ENCODE measurements around the gene IL17B. TPM values are rescaled to one million over a fixed set of nuclear protein-coding genes. Genes with fewer than 3 reads are reported as not detected.

Gene IL17B
- total and polyA plus RNA-seq, 9 of the 15 experiments (the other 6 are each of a cell fraction or from before 2014, with no cell fraction given), result 0.28 to 2.6 (median 0.53) TPM; not detected in 2

DNA sequence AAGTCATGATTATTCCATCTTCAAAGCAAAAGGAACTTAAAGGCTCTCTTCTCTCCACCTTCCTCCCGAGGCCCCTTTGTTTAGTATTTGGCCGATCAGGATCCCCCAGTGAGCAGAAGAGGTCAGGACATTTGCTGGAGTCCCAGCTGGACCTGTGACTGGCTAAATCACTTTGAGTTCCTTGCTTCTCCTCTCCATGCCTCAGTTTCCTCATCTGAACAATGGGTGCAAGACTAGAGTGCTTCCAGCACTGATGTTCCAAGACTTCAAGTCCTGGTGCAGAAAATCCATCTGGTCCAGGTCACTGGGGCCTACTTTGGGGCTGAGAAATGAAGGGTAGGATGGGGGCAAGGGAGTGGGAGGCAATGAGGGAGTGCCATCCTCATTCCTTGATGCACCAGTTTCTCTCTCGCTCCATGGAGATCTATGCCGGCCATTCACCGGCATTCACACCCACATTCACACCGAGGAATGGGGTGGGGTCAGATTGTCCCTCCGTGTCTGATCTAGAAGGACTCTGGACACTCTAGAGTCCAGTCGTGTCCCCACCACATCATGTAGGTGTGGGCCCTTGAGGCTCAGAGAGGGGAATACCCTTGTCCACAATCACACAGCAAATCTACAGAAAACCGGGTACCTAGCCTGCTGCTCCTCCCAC lies 38.7 kb upstream of the IL17B start:
- no peak for FAIRE-seq
- in situ Hi-C loops (cut with MboI), result no loop called here
- CTCF ChIA-PET (ENCODE audit: low intra/inter-chr PET ratio), result no interaction called here
- TF ChIP-seq PTBP1 (IDR thresholded peaks at IDR 0.05; ENCODE audit: low read depth, low read length) (0 out of 2 replicates have a peak, but pooled peaks have one; percentile 38), SMARCA5 (IDR thresholded peaks at IDR 0.05) (peak; percentile 60; the same call in 1 of the 2 replicates), MEIS2 (IDR thresholded peaks at IDR 0.05; ENCODE audit: partially characterized antibody) (no peak), RBM25 (IDR thresholded peaks at IDR 0.05; ENCODE audit: low read depth, low read length, severe bottlenecking) (peak; percentile 96), KDM1A (IDR thresholded peaks at IDR 0.05) (peak; percentile 51 to 66; a peak in 2 of 4 replicates), CBX1 (IDR thresholded peaks at IDR 0.05; ENCODE audit: low read depth) (peak; percentile 68; the same call in 1 of the 2 replicates), RCOR1 (IDR thresholded peaks at IDR 0.05; ENCODE audit: borderline replicate concordance in 1 of 2, low read depth in 2 of 2, low read length in 2 of 2) (0 out of 4 replicates have a peak, but pooled peaks of 1 of the 2 experiments have one; percentile 7), OTX1 (CRISPR knock-in tag; IDR thresholded peaks at IDR 0.05) (no peak), CHD2 (IDR thresholded peaks at IDR 0.05; ENCODE audit: low read depth, low read length) (no peak), BCOR (IDR thresholded peaks at IDR 0.05) (peak; percentile 89), ADNP (tag; IDR thresholded peaks at IDR 0.05) (peak; percentile 81), TCF3 (CRISPR knock-in tag; IDR thresholded peaks at IDR 0.05) (no peak), SRSF9 (IDR thresholded peaks at IDR 0.05; ENCODE audit: borderline replicate concordance, low read depth, low read length) (no peak), WHSC1 (IDR thresholded peaks at IDR 0.05; ENCODE audit: low read length) (no peak), ARID1B (IDR thresholded peaks at IDR 0.05) (no peak), MED1 (CRISPR knock-in tag; IDR thresholded peaks at IDR 0.05; ENCODE audit: borderline replicate concordance) (no peak)
- TF ChIP-seq, protein P1, sequence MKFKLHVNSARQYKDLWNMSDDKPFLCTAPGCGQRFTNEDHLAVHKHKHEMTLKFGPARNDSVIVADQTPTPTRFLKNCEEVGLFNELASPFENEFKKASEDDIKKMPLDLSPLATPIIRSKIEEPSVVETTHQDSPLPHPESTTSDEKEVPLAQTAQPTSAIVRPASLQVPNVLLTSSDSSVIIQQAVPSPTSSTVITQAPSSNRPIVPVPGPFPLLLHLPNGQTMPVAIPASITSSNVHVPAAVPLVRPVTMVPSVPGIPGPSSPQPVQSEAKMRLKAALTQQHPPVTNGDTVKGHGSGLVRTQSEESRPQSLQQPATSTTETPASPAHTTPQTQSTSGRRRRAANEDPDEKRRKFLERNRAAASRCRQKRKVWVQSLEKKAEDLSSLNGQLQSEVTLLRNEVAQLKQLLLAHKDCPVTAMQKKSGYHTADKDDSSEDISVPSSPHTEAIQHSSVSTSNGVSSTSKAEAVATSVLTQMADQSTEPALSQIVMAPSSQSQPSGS (CRISPR knock-in tag; IDR thresholded peaks at IDR 0.05), result no peak
- TF ChIP-seq, protein P2, sequence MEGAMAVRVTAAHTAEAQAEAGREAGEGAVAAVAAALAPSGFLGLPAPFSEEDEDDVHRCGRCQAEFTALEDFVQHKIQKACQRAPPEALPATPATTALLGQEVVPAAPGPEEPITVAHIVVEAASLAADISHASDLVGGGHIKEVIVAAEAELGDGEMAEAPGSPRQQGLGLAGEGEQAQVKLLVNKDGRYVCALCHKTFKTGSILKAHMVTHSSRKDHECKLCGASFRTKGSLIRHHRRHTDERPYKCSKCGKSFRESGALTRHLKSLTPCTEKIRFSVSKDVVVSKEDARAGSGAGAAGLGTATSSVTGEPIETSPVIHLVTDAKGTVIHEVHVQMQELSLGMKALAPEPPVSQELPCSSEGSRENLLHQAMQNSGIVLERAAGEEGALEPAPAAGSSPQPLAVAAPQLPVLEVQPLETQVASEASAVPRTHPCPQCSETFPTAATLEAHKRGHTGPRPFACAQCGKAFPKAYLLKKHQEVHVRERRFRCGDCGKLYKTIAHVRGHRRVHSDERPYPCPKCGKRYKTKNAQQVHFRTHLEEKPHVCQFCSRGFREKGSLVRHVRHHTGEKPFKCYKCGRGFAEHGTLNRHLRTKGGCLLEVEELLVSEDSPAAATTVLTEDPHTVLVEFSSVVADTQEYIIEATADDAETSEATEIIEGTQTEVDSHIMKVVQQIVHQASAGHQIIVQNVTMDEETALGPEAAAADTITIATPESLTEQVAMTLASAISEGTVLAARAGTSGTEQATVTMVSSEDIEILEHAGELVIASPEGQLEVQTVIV (CRISPR knock-in tag; IDR thresholded peaks at IDR 0.05; ENCODE audit: borderline replicate concordance), result no peak
- TF ChIP-seq, protein P3, sequence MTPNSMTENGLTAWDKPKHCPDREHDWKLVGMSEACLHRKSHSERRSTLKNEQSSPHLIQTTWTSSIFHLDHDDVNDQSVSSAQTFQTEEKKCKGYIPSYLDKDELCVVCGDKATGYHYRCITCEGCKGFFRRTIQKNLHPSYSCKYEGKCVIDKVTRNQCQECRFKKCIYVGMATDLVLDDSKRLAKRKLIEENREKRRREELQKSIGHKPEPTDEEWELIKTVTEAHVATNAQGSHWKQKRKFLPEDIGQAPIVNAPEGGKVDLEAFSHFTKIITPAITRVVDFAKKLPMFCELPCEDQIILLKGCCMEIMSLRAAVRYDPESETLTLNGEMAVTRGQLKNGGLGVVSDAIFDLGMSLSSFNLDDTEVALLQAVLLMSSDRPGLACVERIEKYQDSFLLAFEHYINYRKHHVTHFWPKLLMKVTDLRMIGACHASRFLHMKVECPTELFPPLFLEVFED (CRISPR knock-in tag; conservative IDR thresholded peaks at IDR 0.05), result no peak

More for the DNA sequence above, 38.7 kb upstream of the IL17B start:
- no peak for ATAC-seq
- Histone ChIP-seq H3K9me3 (replicated peaks; ENCODE audit: control insufficient read depth, insufficient read depth, low read depth, low read length) (no peaks in the 10 kb centered on the region), H3K4me3 (no peak overlapping the region), H3K79me2 (ENCODE audit: control insufficient read depth, insufficient read depth, low read length) (no peaks in the 10 kb centered on the region), H3K4me1 (replicated peaks in 1 of 2; ENCODE audit: control insufficient read depth in 2 of 2, insufficient read depth in 2 of 2, low read length in 2 of 2) (peaks cover 3 to 5% of the 10 kb centered on the region in 2 experiments; a peak in 4 of 5 replicates), H3K36me3 (ENCODE audit: control insufficient read depth, insufficient read depth, low read length) (no peaks in the 10 kb centered on the region), H3K9ac (ENCODE audit: insufficient read depth in 1 of 2, low read depth in 2 of 2, low read length in 2 of 2) (no peak overlapping the region; a peak in 1 of 4 replicates), H4K20me1 (replicated peaks; ENCODE audit: control insufficient read depth, insufficient read depth, low read length) (no peaks in the 10 kb centered on the region), H2AFZ (ENCODE audit: low read depth, low read length) (no peak overlapping the region), H3K4me2 (ENCODE audit: insufficient read depth, low read length) (no peak overlapping the region), H3K9me1 (ENCODE audit: control insufficient read depth, insufficient read depth, low read length) (no peaks in the 10 kb centered on the region), H3K27me3 (ENCODE audit: control insufficient read depth in 2 of 2, insufficient read depth in 2 of 2, low read length in 2 of 2) (no peaks in the 10 kb centered on the region), H3K27ac (ENCODE audit: extremely low read depth, low read depth, low read length) (no peak overlapping the region)
- intact Hi-C loops (cut with micrococcal nuclease), result no loop called here
- POLR2A ChIA-PET, result interaction anchor here (2.2 kb wide), 1 partner anchor 17 kb away, joined by 7 read pairs; no protein-coding TSS in a partner anchor
- no TSS peak for BruUV-seq (replicated peaks)
- WGBS (ENCODE audit: insufficient coverage, low coverage, missing lambda C conversion rate), result 44% methylated on average over 9 of the region's 9 CpGs
- DNase-seq (ENCODE audit: extremely low read depth in 1 of 4, low spot score in 3 of 4), result no peak

Measured in K562 (cell line).